ENCODE results near the gene RPL7A. TPM values are rescaled to one million over a fixed set of nuclear protein-coding genes. Genes with fewer than 3 reads are reported as not detected.

The RPL7A gene
- polyA plus RNA-seq, 1 experiment, result 2,708 TPM

DNA sequence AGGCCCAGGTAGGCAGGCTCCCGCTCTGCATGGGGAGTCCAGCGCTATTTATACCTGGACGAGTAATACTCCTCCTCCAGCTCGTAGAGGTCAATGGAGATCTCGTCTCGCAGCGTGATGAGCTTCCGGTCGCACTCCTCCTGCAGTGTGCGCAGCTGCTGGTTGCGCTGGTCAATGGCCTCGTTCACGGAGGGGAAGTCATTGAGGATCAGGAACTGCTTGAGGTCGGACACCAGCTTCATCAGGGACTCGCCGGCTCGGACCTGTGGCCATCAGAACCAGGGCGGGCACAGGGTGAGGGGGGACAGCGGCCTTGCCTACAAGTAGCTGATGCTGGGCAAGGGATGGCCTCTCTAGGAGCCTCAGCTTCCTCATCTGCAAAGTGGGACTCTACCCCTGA lies 3.9 kb upstream of the RPL7A start:
- H3K27ac ChIP-seq (ENCODE audit: low read depth, low read length), result no peak overlapping the region
- TF ChIP-seq, protein P1, sequence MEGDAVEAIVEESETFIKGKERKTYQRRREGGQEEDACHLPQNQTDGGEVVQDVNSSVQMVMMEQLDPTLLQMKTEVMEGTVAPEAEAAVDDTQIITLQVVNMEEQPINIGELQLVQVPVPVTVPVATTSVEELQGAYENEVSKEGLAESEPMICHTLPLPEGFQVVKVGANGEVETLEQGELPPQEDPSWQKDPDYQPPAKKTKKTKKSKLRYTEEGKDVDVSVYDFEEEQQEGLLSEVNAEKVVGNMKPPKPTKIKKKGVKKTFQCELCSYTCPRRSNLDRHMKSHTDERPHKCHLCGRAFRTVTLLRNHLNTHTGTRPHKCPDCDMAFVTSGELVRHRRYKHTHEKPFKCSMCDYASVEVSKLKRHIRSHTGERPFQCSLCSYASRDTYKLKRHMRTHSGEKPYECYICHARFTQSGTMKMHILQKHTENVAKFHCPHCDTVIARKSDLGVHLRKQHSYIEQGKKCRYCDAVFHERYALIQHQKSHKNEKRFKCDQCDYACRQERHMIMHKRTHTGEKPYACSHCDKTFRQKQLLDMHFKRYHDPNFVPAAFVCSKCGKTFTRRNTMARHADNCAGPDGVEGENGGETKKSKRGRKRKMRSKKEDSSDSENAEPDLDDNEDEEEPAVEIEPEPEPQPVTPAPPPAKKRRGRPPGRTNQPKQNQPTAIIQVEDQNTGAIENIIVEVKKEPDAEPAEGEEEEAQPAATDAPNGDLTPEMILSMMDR (IDR thresholded peaks at IDR 0.05; ENCODE audit: low read depth, low read length), result no peak
- no peaks in the 10 kb centered on the region for H3K27me3 ChIP-seq (ENCODE audit: control insufficient read depth, insufficient read depth, low read length)
- POLR2A ChIA-PET, result no interaction called here
- no peak for DNase-seq (ENCODE audit: low read depth, low spot score)
- CTCF ChIA-PET, result no interaction called here
- peaks cover 5% of the 10 kb centered on the region; the same call in 1 of the 2 replicates for H3K9me3 ChIP-seq (ENCODE audit: control insufficient read depth, insufficient read depth, low read length)
- H3K4me3 ChIP-seq (ENCODE audit: low read depth, low read length), result no peak overlapping the region

DNA sequence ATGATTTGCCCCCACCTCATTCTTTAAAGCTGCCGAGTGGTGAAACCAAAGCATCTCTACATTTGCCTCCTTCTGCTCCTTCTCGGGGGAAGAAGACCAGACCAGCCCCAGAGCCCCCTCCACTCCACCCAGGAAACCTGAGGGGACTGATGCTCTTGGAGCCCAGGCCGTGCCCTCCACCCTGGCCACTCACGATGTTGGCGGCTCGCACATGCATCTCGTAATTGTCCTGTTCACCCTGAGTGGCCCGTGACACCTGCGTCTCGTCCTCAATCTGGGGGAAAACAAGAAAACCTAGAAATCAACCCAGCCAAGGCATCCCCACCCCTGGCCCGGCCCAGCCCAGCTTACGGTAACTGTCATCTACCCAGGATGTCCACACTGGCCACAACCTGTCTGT lies 3.0 kb upstream of the RPL7A start:
- TF ChIP-seq, protein P1 (IDR thresholded peaks at IDR 0.05; ENCODE audit: low read depth, low read length), result no peak
- peaks cover 5% of the 10 kb centered on the region; the same call in 1 of the 2 replicates for H3K9me3 ChIP-seq (ENCODE audit: control insufficient read depth, insufficient read depth, low read length)
- no peak for DNase-seq (ENCODE audit: low read depth, low spot score)
- no peak overlapping the region for H3K27ac ChIP-seq (ENCODE audit: low read depth, low read length)
- CTCF ChIA-PET, result no interaction called here
- no peaks in the 10 kb centered on the region for H3K27me3 ChIP-seq (ENCODE audit: control insufficient read depth, insufficient read depth, low read length)
- H3K4me3 ChIP-seq (ENCODE audit: low read depth, low read length), result no peak overlapping the region
- POLR2A ChIA-PET, result no interaction called here

DNA sequence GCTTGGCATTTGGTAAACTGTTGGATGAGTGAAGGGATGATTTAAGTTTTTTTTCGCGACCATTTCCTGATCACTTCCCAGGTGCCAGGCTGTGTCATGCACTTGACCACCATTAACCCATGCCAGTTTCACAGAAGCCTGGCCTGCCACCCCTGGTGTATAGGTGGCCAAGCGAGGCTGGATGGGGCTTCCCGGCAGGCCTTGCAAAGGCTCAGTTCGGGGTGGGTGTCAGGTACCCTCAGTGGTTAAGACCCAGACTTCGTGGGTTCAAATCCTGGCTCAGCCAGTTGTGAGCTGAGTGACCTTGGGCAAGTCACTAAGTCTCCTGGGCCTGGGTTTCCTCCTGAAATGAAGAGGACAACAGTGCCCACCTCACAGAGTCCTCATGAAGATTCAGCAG lies 2.4 kb upstream of the RPL7A start:
- Histone ChIP-seq H3K4me3 (ENCODE audit: low read depth, low read length) (no peak overlapping the region), H3K9me3 (ENCODE audit: control insufficient read depth, insufficient read depth, low read length) (peaks cover 5% of the 10 kb centered on the region; the same call in 1 of the 2 replicates), H3K27ac (ENCODE audit: low read depth, low read length) (no peak overlapping the region), H3K27me3 (ENCODE audit: control insufficient read depth, insufficient read depth, low read length) (no peaks in the 10 kb centered on the region)
- TF ChIP-seq, protein P1 (IDR thresholded peaks at IDR 0.05; ENCODE audit: low read depth, low read length), result no peak
- ChIA-PET POLR2A (no interaction called here), CTCF (no interaction called here)
- DNase-seq (ENCODE audit: low read depth, low spot score), result no peak

DNA sequence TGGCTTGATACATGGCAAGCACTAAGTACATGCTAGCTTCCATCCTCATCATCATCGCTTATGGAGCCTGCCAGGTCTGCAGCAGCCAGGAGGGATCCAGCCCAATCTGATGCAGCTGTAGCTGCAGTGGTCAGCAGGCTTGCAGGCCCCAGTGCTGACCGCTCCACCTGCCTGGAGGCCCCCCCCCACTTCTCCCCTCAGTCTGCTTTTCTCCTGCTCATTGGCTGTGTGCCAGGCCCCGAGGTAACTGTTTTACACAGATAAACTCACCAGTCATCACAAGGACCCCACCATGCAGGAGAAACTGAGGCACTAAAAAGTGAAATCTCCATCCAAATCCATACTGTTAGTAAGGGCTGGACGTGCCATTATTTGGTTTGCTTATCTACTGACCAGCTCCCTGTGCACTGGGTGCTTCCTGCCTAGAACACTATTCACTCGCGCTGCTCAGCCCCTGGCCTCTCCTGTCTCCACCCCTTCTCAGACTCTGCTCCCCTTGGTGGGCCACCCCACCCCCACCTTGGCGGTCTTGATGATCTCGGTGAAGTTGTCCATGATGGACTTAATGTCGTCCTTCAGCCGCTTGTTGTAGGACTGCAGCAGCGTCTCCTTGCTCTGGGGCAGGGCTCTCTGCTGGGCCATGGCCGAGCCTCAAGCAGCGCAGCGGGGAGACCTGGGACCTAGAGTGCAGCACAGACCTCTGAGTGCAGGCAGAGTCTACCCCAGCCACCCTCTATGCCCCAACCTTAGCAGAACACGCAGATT lies 1.8 kb upstream of the RPL7A start:
- DNase-seq (ENCODE audit: low read depth, low spot score), result no peak
- Histone ChIP-seq H3K27me3 (ENCODE audit: control insufficient read depth, insufficient read depth, low read length) (no peaks in the 10 kb centered on the region), H3K9me3 (ENCODE audit: control insufficient read depth, insufficient read depth, low read length) (peaks cover 5% of the 10 kb centered on the region; the same call in 1 of the 2 replicates), H3K27ac (ENCODE audit: low read depth, low read length) (no peak overlapping the region), H3K4me3 (ENCODE audit: low read depth, low read length) (peak overlapping the region; percentile 99)
- ChIA-PET CTCF (no interaction called here), POLR2A (no interaction called here)
- TF ChIP-seq, protein P1 (IDR thresholded peaks at IDR 0.05; ENCODE audit: low read depth, low read length), result no peak

DNA sequence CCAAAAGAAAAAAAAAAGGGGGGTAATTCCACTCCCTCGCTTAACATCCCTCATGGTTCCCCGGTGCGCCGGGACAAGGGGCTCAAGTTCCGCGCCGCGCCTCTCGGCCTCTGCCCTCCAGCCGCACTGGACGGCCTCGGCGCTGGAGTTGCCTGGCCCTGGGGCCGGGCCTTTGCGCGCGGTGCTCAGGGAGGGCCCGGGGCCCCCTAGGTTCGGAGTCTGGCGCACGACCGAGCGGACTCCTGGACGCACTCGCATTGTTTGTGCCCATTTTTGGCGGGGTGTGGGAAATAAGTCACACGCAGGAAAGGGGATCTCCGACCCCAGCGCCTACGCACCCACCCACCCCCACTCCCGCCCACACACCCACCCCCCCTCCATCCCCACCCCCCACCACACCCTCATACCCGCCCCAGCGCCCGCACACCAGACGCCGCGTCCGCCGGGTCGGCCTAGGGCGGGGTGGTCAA lies 468 bp upstream of the RPL7A start:
- ChIA-PET POLR2A (interaction anchor here (0.7 to 1.7 kb wide), 19 partner anchors 9 to 599 kb away, joined by 3 to 19 read pairs (median 4); partner anchors contain the start of genes CACFD1, GTF3C5, REXO4 and SLC2A6), CTCF (no interaction called here)
- TF ChIP-seq, protein P1 (IDR thresholded peaks at IDR 0.05; ENCODE audit: low read depth, low read length), result no peak
- Histone ChIP-seq H3K27ac (ENCODE audit: low read depth, low read length) (peak overlapping the region; percentile 47), H3K9me3 (ENCODE audit: control insufficient read depth, insufficient read depth, low read length) (peaks cover 5% of the 10 kb centered on the region; the same call in 1 of the 2 replicates), H3K4me3 (ENCODE audit: low read depth, low read length) (peak overlapping the region; percentile 99), H3K27me3 (ENCODE audit: control insufficient read depth, insufficient read depth, low read length) (no peaks in the 10 kb centered on the region)
- DNase-seq (ENCODE audit: low read depth, low spot score), result no peak

Data from AG04450 (cell line).